Motor neuron (in vitro differentiated cells): ENCODE results near the gene DDIT3. TPM values are rescaled to one million over a fixed set of nuclear protein-coding genes. Genes with fewer than 3 reads are reported as not detected.

Experiments used
- ATAC-seq, 8 experiments: fragments of 200-7000 bp; cut with Tn5 transposase; replicated peaks in 6 of 8; 2 replicates each; pipeline ENCODE4 v1.8.0; 2021; ENCODE audit warnings: mild to moderate bottlenecking in 8 of 8, moderate library complexity in 8 of 8
- H3K27ac ChIP-seq, 2 donors: fragments of 250-450 bp; sonication (Bioruptor Pico); 2 replicates each; pipeline ENCODE4 v1.9.0; 2021; ENCODE audit warnings: antibody characterized with exemption in 2 of 2, mild to moderate bottlenecking in 2 of 2, moderate library complexity in 1 of 2
- H3K4me1 ChIP-seq, 2 donors: fragments of 250-450 bp; sonication (Bioruptor Pico); replicated peaks in 1 of 2; 2 replicates each; pipeline ENCODE4 v1.6.1; 2021; ENCODE audit warnings: antibody characterized with exemption in 2 of 2, mild to moderate bottlenecking in 2 of 2, moderate library complexity in 1 of 2
- H3K4me3 ChIP-seq, 5 donors: fragments of 250-450 bp; sonication (Bioruptor Pico); 2 replicates each; pipeline ENCODE4 v1.9.0; 2021; ENCODE audit warnings: antibody characterized with exemption in 5 of 5, mild to moderate bottlenecking in 5 of 5, moderate library complexity in 4 of 5
- WGBS, 10 experiments: fragments of 450-650 bp; shearing (Covaris generic); methylation state at CpG; one replicate each; pipeline ENCODE4 v1.0.0; 2022; 5-methylcytosine and 5-hydroxymethylcytosine counted together
- in situ Hi-C, 9 experiments: fragments of 400-800 bp; cut with MboI; loops; one replicate each; pipeline ENCODE4 v1.15.0; 2021; ENCODE audit warnings: low sequenced_read_pairs in 9 of 9, low pct_unique_long_range_greater_than_20kb in 2 of 9; ENCODE audit not compliant: unreplicated experiment in 9 of 9
- total RNA-seq, 8 experiments: library from RNA; unstranded; fragments of 300-600 nt; gene quantifications; 2 replicates each; pipeline versions ENCODE4 v1.2.3 to v1.2.4, GENCODE V29; 2022

DDIT3 gene
- total RNA-seq, 8 experiments from 2014 or later = 31.9 to 244 (median 136) TPM

GRCh38 chr12:57491393-57492280 lies 28.7 kb downstream of the DDIT3 start:
- no peak for ATAC-seq
- in situ Hi-C loops = no loop called here
- Histone ChIP-seq H3K4me1 (peaks cover 9 to 10% of the 10 kb centered on the region in 2 donors), H3K27ac (no peak overlapping the region), H3K4me3 (no peak overlapping the region)
- 80 to 100% (median 92%) methylated on average over 2 to 10 of the region's 15 CpGs for WGBS, 10 experiments

- Histone ChIP-seq H3K4me3 (no peak overlapping the region), H3K27ac (no peak overlapping the region), H3K4me1 (peaks cover 9 to 10% of the 10 kb centered on the region in 2 donors)
- no peak for ATAC-seq
- WGBS, 10 experiments = 83 to 100% (median 100%) methylated on average over 1 to 3 of the region's 4 CpGs; no CpG with 5 or more reads in 4 of the 10 experiments
- in situ Hi-C loops = no loop called here
Observed at GRCh38 chr12:57490126-57490525, 30.2 kb downstream of the DDIT3 start.

- 40 to 100% (median 100%) methylated on average over 1 to 5 of the region's 5 CpGs; no CpG with 5 or more reads in 1 of the 10 experiments for WGBS, 10 experiments
- in situ Hi-C loops = no loop called here
- Histone ChIP-seq H3K4me1 (peaks cover 9 to 10% of the 10 kb centered on the region in 2 donors), H3K4me3 (peak overlapping the region; percentile 86 to 99 (median 93)), H3K27ac (peak overlapping the region; percentile 5 to 97)
- no peak for ATAC-seq
Observed at GRCh38 chr12:57489157-57489641, 31.1 kb downstream of the DDIT3 start.

- WGBS, 10 experiments = 10 to 53% (median 24%) methylated on average over 2 to 11 of the region's 11 CpGs; no CpG with 5 or more reads in 1 of the 10 experiments
Observed at GRCh38 chr12:57488402-57489156, 31.7 kb downstream of the DDIT3 start.

GRCh38 chr12:57487597-57488401 lies 32.5 kb downstream of the DDIT3 start, which contains the start of gene MARS1:
TSS of gene MARS1 (plus strand) at chr12:57488068. CDS start at chr12:57488091, 23 bp downstream.
- peaks cover 9 to 10% of the 10 kb centered on the region in 2 donors for H3K4me1 ChIP-seq
- WGBS, 10 experiments = 0 to 17% (median 4%) methylated on average over 3 to 15 of the region's 47 CpGs; no CpG with 5 or more reads in 1 of the 10 experiments
- in situ Hi-C loops = no loop called here
- ATAC-seq = peak; percentile 93 to 99 (median 98)
- peak within 1 kb of the TSS; percentile 96 to 97 for H3K27ac ChIP-seq
- H3K4me3 ChIP-seq = peak within 1 kb of the TSS; percentile 86 to 99 (median 93)

More at GRCh38 chr12:57488402-57489156, 31.7 kb downstream of the DDIT3 start:
- peak overlapping the region; percentile 96 to 97 for H3K27ac ChIP-seq
- H3K4me1 ChIP-seq = peaks cover 9 to 10% of the 10 kb centered on the region in 2 donors
- ATAC-seq = peak in 1 of 8 experiments; percentile 3
- in situ Hi-C loops = no loop called here
- peak overlapping the region; percentile 86 to 99 (median 93) for H3K4me3 ChIP-seq

- no peak for ATAC-seq
Observed at GRCh38 chr12:57487055-57487596, 33.2 kb downstream of the DDIT3 start.

GRCh38 chr12:57485695-57486094 lies 34.6 kb downstream of the DDIT3 start:
- no peak overlapping the region for H3K4me3 ChIP-seq
- in situ Hi-C loops = no loop called here
- ATAC-seq = no peak
- H3K27ac ChIP-seq = no peak overlapping the region
- H3K4me1 ChIP-seq = peaks cover 9 to 10% of the 10 kb centered on the region in 2 donors

More at GRCh38 chr12:57487055-57487596, 33.2 kb downstream of the DDIT3 start:
- Histone ChIP-seq H3K4me3 (peak overlapping the region in 2 of 5 donors; percentile 15 to 86), H3K4me1 (peaks cover 9 to 10% of the 10 kb centered on the region in 2 donors), H3K27ac (peak overlapping the region in 1 of 2 donors; percentile 62)
- WGBS, 10 experiments = 79 to 100% (median 95%) methylated on average over 2 to 14 of the region's 27 CpGs; no CpG with 5 or more reads in 2 of the 10 experiments
- in situ Hi-C loops = no loop called here

GRCh38 chr12:57483466-57483865 lies 36.8 kb downstream of the DDIT3 start:
- Histone ChIP-seq H3K4me3 (no peak overlapping the region), H3K27ac (no peak overlapping the region), H3K4me1 (peaks cover 0 to 3% of the 10 kb centered on the region in 2 donors)
- 10 to 89% (median 68%) methylated on average over 1 to 5 of the region's 5 CpGs; no CpG with 5 or more reads in 1 of the 10 experiments for WGBS, 10 experiments
- ATAC-seq = peak in 3 of 8 experiments; percentile 8 to 14 (median 12)
- in situ Hi-C loops = no loop called here

GRCh38 chr12:57481671-57482070 lies 38.6 kb downstream of the DDIT3 start:
- H3K27ac ChIP-seq = no peak overlapping the region
- in situ Hi-C loops = no loop called here
- H3K4me3 ChIP-seq = no peak overlapping the region
- WGBS, 10 experiments = 22 to 100% (median 83%) methylated on average over 1 of the region's 1 CpG; no CpG with 5 or more reads in 3 of the 10 experiments
- no peak for ATAC-seq
- H3K4me1 ChIP-seq = peaks cover 0 to 3% of the 10 kb centered on the region in 2 donors

GRCh38 chr12:57479376-57480115 lies 40.8 kb downstream of the DDIT3 start, which contains the start of gene ARHGAP9:
TSS of gene ARHGAP9 (minus strand) at chr12:57479866. CDS start at chr12:57479406, 460 bp downstream.
- Histone ChIP-seq H3K4me1 (peaks cover 0 to 13% of the 10 kb centered on the region in 2 donors), H3K4me3 (no peak within 1 kb of the TSS), H3K27ac (no peak within 1 kb of the TSS)
- no peak for ATAC-seq
- in situ Hi-C loops = no loop called here
- WGBS, 10 experiments = 45 to 100% (median 75%) methylated on average over 1 to 6 of the region's 6 CpGs

GRCh38 chr12:57479043-57479375 lies 41.3 kb downstream of the DDIT3 start:
- H3K4me1 ChIP-seq = peaks cover 0 to 13% of the 10 kb centered on the region in 2 donors
- in situ Hi-C loops = no loop called here
- no peak overlapping the region for H3K4me3 ChIP-seq
- ATAC-seq = no peak
- 82 to 100% (median 90%) methylated on average over 1 to 6 of the region's 10 CpGs; no CpG with 5 or more reads in 3 of the 10 experiments for WGBS, 10 experiments
- H3K27ac ChIP-seq = no peak overlapping the region
